GM19463 (cell line): ENCODE results near the gene GTF2IRD1.
"Not testable (repeated sequence)": the region's sequence is repeated elsewhere in the genome, so short reads cannot be mapped to it uniquely, and the experiment has no call there.

Source experiments
- ATAC-seq: cut with Tn5 transposase; IDR thresholded peaks from one replicate; pipeline ENCODE4 v1.9.1; 2021; ENCODE audit warnings: mild to moderate bottlenecking, moderate library complexity; ENCODE audit not compliant: unreplicated experiment

Gene GTF2IRD1

GRCh38 chr7:74633451-74633921 is 179.8 kb downstream of the GTF2IRD1 start:
- ATAC-seq: no peak

- no peak for ATAC-seq
Measured at GRCh38 chr7:74637745-74638144, 184.0 kb downstream of the GTF2IRD1 start.

GRCh38 chr7:74650055-74650454 is 196.3 kb downstream of the GTF2IRD1 start:
- ATAC-seq: peak; percentile 84

GRCh38 chr7:74650493-74651132 is 196.9 kb downstream of the GTF2IRD1 start:
- ATAC-seq: peak; percentile 60

GRCh38 chr7:74651133-74651504 is 197.4 kb downstream of the GTF2IRD1 start:
- ATAC-seq: not testable (repeated sequence)
